ENCODE data around the gene RNF212.

DNA sequence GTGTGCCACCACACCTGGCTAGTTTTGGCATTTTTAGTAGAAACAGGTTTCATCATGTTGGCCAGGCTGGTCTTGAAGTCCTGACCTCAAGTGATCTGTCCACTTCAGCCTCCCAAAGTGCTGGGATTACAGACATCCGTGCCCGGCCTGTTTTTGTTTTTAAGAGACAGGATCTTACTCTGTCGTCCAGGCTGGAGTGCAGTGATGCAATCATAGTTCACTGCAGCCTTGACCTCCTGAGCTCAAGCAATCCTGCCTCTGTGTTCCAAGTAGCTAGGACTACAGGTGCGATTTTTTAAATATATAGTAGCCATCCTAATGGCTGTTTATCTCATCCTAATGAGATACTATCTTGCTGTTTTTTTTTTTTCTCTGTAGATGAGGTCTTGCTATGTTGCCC, 47.6 kb downstream of the RNF212 start:
- TF ChIP-seq GATA2 (IDR thresholded peaks at IDR 0.05; ENCODE audit: low read depth, low read length) (no peak), GATA3 (IDR thresholded peaks at IDR 0.05; ENCODE audit: low read depth, low read length) (no peak)
